SK-N-SH (cell line): ENCODE data around the gene BMP2K.

ENCODE experiments used
- FOSL2 ChIP-seq: IDR thresholded peaks from 2 replicates; pipeline ENCODE4 v1.4.0; 2012; ENCODE audit warnings: low read depth, mild to moderate bottlenecking, moderate library complexity, borderline replicate concordance
- GABPA ChIP-seq: IDR thresholded peaks from 2 replicates; pipeline ENCODE4 v1.4.0; 2012; ENCODE audit warnings: low read depth, mild to moderate bottlenecking
- RAD21 ChIP-seq: IDR thresholded peaks from 2 replicates; pipeline ENCODE4 v1.6.1; 2012; ENCODE audit warnings: mild to moderate bottlenecking, low read length
- RXRA ChIP-seq: IDR thresholded peaks from 2 replicates; pipeline ENCODE4 v1.4.0; 2012; ENCODE audit warnings: low read depth, mild to moderate bottlenecking, borderline replicate concordance
- YY1 ChIP-seq: IDR thresholded peaks from 2 replicates; pipeline ENCODE4 v1.4.0; 2012; ENCODE audit warnings: low read depth, mild to moderate bottlenecking
- TF ChIP-seq, protein P1 (sequence below): fragments of 150-350 bp; IDR thresholded peaks from 2 replicates; pipeline ENCODE4 v1.6.1; 2016; ENCODE audit warnings: mild to moderate bottlenecking, low read depth, low read length
- TF ChIP-seq, protein P2 (sequence below): IDR thresholded peaks from 2 replicates; pipeline ENCODE4 v1.4.0; 2012; ENCODE audit warnings: low read depth, borderline replicate concordance

DNA sequence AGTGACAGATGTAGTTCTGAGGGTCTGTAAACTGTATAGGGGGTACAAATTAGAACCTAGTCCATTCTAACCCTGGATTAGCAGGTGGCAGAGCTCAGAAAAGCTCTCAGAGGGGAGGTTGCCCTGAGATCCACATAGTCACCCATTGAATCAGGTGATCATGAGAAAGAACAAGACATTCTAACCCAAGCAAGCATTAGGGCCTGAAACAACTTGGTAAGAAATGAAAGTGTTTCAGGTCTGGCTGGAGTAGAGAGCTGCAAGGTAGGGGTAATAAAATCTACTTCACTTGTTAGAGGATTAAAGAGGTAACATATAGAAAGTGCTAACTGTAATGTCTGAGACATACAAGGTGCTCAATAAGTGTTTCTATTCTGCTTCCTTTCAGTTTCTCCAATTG lies 8.8 kb upstream of the BMP2K start:
- TF ChIP-seq, protein P1, sequence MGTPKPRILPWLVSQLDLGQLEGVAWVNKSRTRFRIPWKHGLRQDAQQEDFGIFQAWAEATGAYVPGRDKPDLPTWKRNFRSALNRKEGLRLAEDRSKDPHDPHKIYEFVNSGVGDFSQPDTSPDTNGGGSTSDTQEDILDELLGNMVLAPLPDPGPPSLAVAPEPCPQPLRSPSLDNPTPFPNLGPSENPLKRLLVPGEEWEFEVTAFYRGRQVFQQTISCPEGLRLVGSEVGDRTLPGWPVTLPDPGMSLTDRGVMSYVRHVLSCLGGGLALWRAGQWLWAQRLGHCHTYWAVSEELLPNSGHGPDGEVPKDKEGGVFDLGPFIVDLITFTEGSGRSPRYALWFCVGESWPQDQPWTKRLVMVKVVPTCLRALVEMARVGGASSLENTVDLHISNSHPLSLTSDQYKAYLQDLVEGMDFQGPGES, result no peak
- TF ChIP-seq RXRA (no peak), RAD21 (no peak), GABPA (no peak), FOSL2 (no peak), YY1 (no peak)
- TF ChIP-seq, protein P2, sequence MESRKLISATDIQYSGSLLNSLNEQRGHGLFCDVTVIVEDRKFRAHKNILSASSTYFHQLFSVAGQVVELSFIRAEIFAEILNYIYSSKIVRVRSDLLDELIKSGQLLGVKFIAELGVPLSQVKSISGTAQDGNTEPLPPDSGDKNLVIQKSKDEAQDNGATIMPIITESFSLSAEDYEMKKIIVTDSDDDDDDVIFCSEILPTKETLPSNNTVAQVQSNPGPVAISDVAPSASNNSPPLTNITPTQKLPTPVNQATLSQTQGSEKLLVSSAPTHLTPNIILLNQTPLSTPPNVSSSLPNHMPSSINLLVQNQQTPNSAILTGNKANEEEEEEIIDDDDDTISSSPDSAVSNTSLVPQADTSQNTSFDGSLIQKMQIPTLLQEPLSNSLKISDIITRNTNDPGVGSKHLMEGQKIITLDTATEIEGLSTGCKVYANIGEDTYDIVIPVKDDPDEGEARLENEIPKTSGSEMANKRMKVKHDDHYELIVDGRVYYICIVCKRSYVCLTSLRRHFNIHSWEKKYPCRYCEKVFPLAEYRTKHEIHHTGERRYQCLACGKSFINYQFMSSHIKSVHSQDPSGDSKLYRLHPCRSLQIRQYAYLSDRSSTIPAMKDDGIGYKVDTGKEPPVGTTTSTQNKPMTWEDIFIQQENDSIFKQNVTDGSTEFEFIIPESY, result no peak
